OCI-LY7 (cell line): Measurements from ENCODE around the gene KLK7.

ENCODE experiments used
- CTCF ChIP-seq: fragments of 200-600 bp; sonication (generic); conservative IDR thresholded peaks from 2 replicates; pipeline ENCODE4 v1.5.1; 2014; ENCODE audit warnings: mild to moderate bottlenecking, antibody characterized with exemption, low read length, moderate library complexity, mixed read lengths
- EZH2phosphoT487 ChIP-seq: fragments of 200-600 bp; sonication (generic); IDR thresholded peaks from 2 replicates; pipeline ENCODE4 v1.6.1; 2018; ENCODE audit warnings: low read depth, borderline replicate concordance, mild to moderate bottlenecking, mixed run types, antibody characterized with exemption, low read length, moderate library complexity, mixed read lengths

GRCh38 chr19:50998061-50998460 is 14.3 kb upstream of the KLK7 start:
- TF ChIP-seq CTCF: no peak
- TF ChIP-seq EZH2phosphoT487: no peak
